H1 (cell line): ENCODE results near the gene RNF166. TPM values are rescaled to one million over a fixed set of nuclear protein-coding genes. Genes with fewer than 3 reads are reported as not detected.

ENCODE experiments used
- CBX8 ChIP-seq: fragments of 300-800, 300-1000 bp; sonication (generic); IDR thresholded peaks from 2 replicates; pipeline ENCODE4 v1.7.1; 2016; ENCODE audit warnings: low read depth, low read length, borderline replicate concordance
- POLR2A ChIP-seq, 2 experiments: IDR thresholded peaks; 1 replicate in 1 of 2; 2 replicates in 1 of 2; pipeline ENCODE4 v1.6.1; 2011; ENCODE audit warnings: low read depth in 2 of 2, low read length in 2 of 2, mild to moderate bottlenecking in 2 of 2; ENCODE audit errors: control extremely low read depth in 1 of 2
- RXRA ChIP-seq: IDR thresholded peaks from 2 replicates; pipeline ENCODE4 v1.6.1; 2011; ENCODE audit warnings: low read depth, mild to moderate bottlenecking, low read length, moderate library complexity; ENCODE audit not compliant: insufficient read depth
- polyA plus RNA-seq, 7 experiments: library from polyadenylated mRNA; depleted of rRNA in 3 of 7; stranded (reverse) in 5 of 7; unstranded in 2 of 7; fragments of >200 nt in 5 of 7; fragments of 200-250 nt in 2 of 7; gene quantifications; 1 replicate in 5 of 7; 2 replicates in 1 of 7; 4 replicates in 1 of 7; pipeline versions ENCODE4 v1.2.1 to v1.2.3, GENCODE V29; 2011 to 2013; ENCODE audit warnings: missing spikeins in 2 of 7, mixed read lengths in 2 of 7
- total RNA-seq: library from RNA; stranded (reverse); fragmentation: NEBNext Ultra II Directional; extraction: Animal tissue kit (Norgen Biotek cat#: 25700); gene quantifications from 2 replicates; pipeline ENCODE4 v1.2.1, GENCODE V29; 2021
- TF ChIP-seq, protein P1 (sequence below): fragments of 300-600 bp; sonication (generic); IDR thresholded peaks from 2 replicates; pipeline ENCODE4 v1.7.1; 2012; ENCODE audit warnings: low read length, moderate library complexity, mild to moderate bottlenecking, inconsistent platforms; ENCODE audit not compliant: insufficient replicate concordance

Gene RNF166
- total and polyA plus RNA-seq, 2 of the 8 experiments (the other 6 are each of a cell fraction or from before 2014, with no cell fraction given): 29.8 to 31.2 TPM

DNA sequence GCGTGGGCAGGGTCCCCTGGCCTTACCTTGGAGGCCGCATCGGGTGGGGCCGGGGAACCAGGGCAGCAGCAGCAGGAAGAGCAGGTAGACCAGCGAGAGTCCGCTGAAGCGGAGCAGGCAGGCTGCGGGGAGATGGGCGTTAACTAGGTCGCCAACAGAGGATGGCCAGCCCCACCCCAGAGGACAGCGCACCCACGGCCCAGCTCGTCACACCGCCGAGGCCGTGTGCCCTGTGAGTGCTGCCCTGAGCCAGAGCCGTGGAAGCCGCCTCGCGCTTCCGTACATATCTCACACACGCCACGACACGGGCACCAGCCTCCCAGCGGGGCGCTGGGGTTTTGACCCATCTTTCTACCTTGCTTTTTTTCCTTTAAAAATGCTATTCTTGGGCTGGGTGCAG, 43.1 kb upstream of the RNF166 start (continued):
- TF ChIP-seq, protein P1, sequence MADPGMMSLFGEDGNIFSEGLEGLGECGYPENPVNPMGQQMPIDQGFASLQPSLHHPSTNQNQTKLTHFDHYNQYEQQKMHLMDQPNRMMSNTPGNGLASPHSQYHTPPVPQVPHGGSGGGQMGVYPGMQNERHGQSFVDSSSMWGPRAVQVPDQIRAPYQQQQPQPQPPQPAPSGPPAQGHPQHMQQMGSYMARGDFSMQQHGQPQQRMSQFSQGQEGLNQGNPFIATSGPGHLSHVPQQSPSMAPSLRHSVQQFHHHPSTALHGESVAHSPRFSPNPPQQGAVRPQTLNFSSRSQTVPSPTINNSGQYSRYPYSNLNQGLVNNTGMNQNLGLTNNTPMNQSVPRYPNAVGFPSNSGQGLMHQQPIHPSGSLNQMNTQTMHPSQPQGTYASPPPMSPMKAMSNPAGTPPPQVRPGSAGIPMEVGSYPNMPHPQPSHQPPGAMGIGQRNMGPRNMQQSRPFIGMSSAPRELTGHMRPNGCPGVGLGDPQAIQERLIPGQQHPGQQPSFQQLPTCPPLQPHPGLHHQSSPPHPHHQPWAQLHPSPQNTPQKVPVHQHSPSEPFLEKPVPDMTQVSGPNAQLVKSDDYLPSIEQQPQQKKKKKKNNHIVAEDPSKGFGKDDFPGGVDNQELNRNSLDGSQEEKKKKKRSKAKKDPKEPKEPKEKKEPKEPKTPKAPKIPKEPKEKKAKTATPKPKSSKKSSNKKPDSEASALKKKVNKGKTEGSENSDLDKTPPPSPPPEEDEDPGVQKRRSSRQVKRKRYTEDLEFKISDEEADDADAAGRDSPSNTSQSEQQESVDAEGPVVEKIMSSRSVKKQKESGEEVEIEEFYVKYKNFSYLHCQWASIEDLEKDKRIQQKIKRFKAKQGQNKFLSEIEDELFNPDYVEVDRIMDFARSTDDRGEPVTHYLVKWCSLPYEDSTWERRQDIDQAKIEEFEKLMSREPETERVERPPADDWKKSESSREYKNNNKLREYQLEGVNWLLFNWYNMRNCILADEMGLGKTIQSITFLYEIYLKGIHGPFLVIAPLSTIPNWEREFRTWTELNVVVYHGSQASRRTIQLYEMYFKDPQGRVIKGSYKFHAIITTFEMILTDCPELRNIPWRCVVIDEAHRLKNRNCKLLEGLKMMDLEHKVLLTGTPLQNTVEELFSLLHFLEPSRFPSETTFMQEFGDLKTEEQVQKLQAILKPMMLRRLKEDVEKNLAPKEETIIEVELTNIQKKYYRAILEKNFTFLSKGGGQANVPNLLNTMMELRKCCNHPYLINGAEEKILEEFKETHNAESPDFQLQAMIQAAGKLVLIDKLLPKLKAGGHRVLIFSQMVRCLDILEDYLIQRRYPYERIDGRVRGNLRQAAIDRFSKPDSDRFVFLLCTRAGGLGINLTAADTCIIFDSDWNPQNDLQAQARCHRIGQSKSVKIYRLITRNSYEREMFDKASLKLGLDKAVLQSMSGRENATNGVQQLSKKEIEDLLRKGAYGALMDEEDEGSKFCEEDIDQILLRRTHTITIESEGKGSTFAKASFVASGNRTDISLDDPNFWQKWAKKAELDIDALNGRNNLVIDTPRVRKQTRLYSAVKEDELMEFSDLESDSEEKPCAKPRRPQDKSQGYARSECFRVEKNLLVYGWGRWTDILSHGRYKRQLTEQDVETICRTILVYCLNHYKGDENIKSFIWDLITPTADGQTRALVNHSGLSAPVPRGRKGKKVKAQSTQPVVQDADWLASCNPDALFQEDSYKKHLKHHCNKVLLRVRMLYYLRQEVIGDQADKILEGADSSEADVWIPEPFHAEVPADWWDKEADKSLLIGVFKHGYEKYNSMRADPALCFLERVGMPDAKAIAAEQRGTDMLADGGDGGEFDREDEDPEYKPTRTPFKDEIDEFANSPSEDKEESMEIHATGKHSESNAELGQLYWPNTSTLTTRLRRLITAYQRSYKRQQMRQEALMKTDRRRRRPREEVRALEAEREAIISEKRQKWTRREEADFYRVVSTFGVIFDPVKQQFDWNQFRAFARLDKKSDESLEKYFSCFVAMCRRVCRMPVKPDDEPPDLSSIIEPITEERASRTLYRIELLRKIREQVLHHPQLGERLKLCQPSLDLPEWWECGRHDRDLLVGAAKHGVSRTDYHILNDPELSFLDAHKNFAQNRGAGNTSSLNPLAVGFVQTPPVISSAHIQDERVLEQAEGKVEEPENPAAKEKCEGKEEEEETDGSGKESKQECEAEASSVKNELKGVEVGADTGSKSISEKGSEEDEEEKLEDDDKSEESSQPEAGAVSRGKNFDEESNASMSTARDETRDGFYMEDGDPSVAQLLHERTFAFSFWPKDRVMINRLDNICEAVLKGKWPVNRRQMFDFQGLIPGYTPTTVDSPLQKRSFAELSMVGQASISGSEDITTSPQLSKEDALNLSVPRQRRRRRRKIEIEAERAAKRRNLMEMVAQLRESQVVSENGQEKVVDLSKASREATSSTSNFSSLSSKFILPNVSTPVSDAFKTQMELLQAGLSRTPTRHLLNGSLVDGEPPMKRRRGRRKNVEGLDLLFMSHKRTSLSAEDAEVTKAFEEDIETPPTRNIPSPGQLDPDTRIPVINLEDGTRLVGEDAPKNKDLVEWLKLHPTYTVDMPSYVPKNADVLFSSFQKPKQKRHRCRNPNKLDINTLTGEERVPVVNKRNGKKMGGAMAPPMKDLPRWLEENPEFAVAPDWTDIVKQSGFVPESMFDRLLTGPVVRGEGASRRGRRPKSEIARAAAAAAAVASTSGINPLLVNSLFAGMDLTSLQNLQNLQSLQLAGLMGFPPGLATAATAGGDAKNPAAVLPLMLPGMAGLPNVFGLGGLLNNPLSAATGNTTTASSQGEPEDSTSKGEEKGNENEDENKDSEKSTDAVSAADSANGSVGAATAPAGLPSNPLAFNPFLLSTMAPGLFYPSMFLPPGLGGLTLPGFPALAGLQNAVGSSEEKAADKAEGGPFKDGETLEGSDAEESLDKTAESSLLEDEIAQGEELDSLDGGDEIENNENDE: no peak
- TF ChIP-seq POLR2A (IDR thresholded peaks at IDR 0.05; ENCODE audit: control extremely low read depth in 1 of 2, low read depth in 2 of 2, low read length in 2 of 2): no peak
- TF ChIP-seq RXRA: no peak
- TF ChIP-seq CBX8: no peak
- TF ChIP-seq, all 59 proteins: peak for 0
